Spinal cord (tissue), 10 donors: ENCODE results near the gene PIR. TPM values are rescaled to one million over a fixed set of nuclear protein-coding genes. Genes with fewer than 3 reads are reported as not detected.
A peak's percentile ranks its signal among the peaks of the same experiment; 100 is the strongest.

ENCODE experiments used
- DNase-seq, 6 donors: peaks; one replicate each; pipeline versions ENCODE4 v3.0.0 to v3.0.0-alpha.2; 2013 to 2015; ENCODE audit warnings: low spot score in 6 of 6, low read depth in 4 of 6
- H3K27ac ChIP-seq: one replicate; pipeline ENCODE4 v1.5.1; 2013; ENCODE audit warnings: low read depth, low read length, control low read depth
- H3K27me3 ChIP-seq: one replicate; pipeline ENCODE4 v1.6.1; 2013; ENCODE audit warnings: low read length; ENCODE audit not compliant: control insufficient read depth, insufficient read depth
- H3K36me3 ChIP-seq: one replicate; pipeline ENCODE4 v1.6.1; 2013; ENCODE audit warnings: low read length; ENCODE audit not compliant: control insufficient read depth, insufficient read depth
- H3K4me1 ChIP-seq: one replicate; pipeline ENCODE4 v1.6.1; 2013; ENCODE audit warnings: low read length; ENCODE audit not compliant: control insufficient read depth, insufficient read depth
- H3K4me3 ChIP-seq: one replicate; pipeline ENCODE4 v1.5.1; 2013; ENCODE audit warnings: low read depth, low read length, control low read depth
- H3K9me3 ChIP-seq: one replicate; pipeline ENCODE4 v1.6.1; 2013; ENCODE audit warnings: low read length; ENCODE audit not compliant: control insufficient read depth, insufficient read depth
- WGBS: methylation state at CpG from one replicate; pipeline ENCODE4 v1.1.5; 2013; ENCODE audit warnings: missing lambda C conversion rate; ENCODE audit not compliant: insufficient coverage; 5-methylcytosine and 5-hydroxymethylcytosine counted together
- polyA plus RNA-seq, 2 donors: library from polyadenylated mRNA; unstranded; fragments of 120-200 nt; gene quantifications; one replicate each; pipeline ENCODE4 v1.2.1, GENCODE V29; 2013; ENCODE audit not compliant: insufficient read length in 2 of 2
- total RNA-seq, 2 donors: library from RNA; depleted of rRNA in 1 of 2; stranded (reverse); fragments of 120-200 nt in 1 of 2; fragments of >200 nt in 1 of 2; gene quantifications; one replicate each; pipeline versions ENCODE4 v1.2.3 to v1.2.4, GENCODE V29; 2013 to 2014
- donor health status: healthy.

Gene PIR
- total and polyA plus RNA-seq, 4 donors, result 5.3 to 9.9 (median 7.6) TPM

DNA sequence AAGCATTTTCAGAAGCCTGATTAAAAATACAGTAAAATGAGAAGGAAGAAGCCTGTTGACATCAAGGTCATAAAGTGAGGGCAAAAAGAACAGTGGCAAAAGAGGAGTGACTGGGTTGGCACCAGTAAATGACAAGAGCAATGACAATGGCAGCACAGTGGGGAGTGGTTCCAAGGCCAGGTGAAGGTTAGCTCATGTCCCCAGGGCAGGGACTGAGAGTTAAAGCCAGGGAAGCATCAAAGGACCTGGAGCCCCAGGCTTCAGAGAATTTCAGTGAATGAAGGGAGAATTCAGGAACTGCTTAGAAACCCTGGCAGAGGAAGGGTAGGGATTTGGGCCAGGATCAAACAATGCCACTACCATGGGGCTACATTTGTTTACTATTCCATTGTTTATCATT is 149.0 kb downstream of the PIR start:
- Histone ChIP-seq H3K9me3 (no peaks in the 10 kb centered on the region), H3K36me3 (no peaks in the 10 kb centered on the region), H3K4me1 (no peaks in the 10 kb centered on the region), H3K27me3 (peaks cover 25% of the 10 kb centered on the region), H3K4me3 (no peak overlapping the region), H3K27ac (no peak overlapping the region)
- DNase-seq, result no peak

DNA sequence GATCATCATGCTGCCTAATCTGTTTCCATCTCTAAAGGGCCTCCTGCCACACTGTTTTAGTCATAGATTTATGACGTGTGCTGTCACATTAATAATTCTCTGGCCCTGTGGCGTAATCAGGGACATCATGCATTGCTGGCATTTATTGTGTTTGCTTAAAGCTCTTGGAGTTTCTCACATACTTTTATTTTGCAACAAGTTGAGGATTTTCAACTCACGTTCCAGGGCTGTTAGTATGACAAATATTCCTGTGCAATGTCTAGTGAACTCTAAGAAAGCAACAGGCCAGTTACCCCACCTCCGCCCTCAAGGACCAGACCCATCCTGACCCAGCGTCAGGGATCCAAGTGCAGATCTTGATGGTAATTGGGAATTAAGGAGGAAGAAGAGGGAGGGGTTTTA is 150.1 kb downstream of the PIR start:
- no peaks in the 10 kb centered on the region for H3K4me1 ChIP-seq
- no peak overlapping the region for H3K27ac ChIP-seq
- H3K27me3 ChIP-seq, result peaks cover 33% of the 10 kb centered on the region
- H3K4me3 ChIP-seq, result no peak overlapping the region
- no peaks in the 10 kb centered on the region for H3K9me3 ChIP-seq
- 80% methylated on average over 2 of the region's 5 CpGs for WGBS
- no peak for DNase-seq
- no peaks in the 10 kb centered on the region for H3K36me3 ChIP-seq

DNA sequence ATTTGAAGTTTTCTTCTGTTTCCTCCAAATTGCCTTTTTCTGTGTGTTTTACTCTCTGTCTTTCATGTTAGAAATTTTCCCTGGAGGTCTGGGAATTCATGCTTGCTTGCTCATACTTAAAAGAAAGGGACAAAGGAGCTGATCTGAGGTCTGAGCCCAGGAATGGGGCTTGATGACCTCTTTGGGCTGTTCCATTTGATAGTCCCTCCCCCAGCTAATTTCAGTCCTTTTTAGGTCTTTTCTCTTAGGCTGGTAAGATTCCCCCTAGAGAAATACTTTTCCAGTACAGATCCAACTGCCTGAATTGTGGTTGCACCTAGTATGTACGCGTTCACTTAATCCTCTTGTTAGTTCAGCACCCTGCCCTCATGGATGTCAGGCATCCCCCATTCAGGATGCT is 152.3 kb downstream of the PIR start:
- Histone ChIP-seq H3K4me3 (no peak overlapping the region), H3K27me3 (peaks cover 49% of the 10 kb centered on the region), H3K4me1 (no peaks in the 10 kb centered on the region), H3K9me3 (peaks cover 1% of the 10 kb centered on the region), H3K27ac (no peak overlapping the region), H3K36me3 (no peaks in the 10 kb centered on the region)
- WGBS, result 81% methylated on average over 2 of the region's 2 CpGs
- no peak for DNase-seq

DNA sequence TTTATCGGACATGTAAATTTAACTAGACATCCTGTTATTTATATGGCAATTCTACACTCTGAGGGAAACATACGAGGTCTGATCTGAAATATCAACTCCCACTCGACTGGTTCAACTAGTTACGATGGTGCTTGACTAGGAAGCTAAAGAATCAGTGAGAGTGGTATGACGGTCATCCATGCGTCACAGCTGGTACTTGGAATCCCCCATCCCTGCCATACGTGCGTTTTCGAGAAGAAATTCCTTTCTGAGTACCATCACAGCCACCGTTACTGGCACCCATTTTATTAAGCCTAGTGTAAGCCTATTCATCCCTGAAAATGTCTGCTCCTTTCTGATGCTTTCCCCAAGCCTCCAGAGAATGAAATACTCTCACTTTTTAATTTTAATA is 157.1 kb downstream of the PIR start:
- peaks cover 1% of the 10 kb centered on the region for H3K9me3 ChIP-seq
- H3K4me1 ChIP-seq, result peaks cover 3% of the 10 kb centered on the region
- peaks cover 40% of the 10 kb centered on the region for H3K27me3 ChIP-seq
- DNase-seq, result peak in 3 of 6 donors; percentile 22 to 59 (median 50)
- no peaks in the 10 kb centered on the region for H3K36me3 ChIP-seq
- peak overlapping the region; percentile 29 for H3K27ac ChIP-seq
- 35% methylated on average over 5 of the region's 10 CpGs for WGBS
- peak overlapping the region; percentile 87 for H3K4me3 ChIP-seq

DNA sequence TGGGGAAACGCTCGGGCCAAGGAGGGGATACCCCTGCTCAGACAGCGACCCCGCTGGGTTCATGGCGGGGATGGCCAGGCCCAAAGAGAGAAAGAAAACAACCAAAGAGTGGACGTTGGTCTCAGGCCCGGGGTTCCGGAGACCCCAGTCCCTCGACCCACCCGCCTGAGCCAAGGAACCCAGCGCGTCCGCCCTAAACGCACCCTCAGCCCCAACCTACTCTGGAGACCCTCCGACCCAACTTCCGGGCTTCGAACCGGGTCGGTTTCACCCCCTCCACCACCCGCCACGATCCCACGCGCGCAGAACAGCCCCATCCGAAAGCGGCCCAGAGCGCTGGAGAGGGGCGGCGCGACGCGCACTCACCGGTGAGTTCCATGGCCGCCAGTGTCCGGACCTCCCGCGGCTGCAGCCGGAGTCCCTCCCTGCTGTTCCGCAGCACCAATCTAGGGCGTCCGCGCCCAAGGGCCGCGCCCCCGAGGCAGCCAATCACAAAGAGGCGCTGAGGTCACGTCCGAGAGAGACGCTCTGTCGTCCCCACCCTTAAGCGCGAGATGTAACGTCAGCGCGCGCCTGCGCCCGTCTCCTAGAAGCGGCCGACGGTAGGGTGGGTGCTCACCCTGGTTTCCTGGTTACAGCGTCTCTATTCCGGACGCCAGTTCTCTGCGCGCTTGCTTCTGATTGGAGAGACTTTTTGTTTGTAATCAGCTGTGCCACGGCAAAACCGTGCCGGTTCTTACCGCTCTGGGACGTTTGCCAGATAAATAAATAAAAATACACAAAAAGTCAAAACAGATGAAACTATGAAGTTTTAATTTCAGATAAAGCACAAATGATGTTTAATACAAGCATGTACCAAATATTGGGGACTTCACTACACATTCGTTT is 157.8 kb downstream of the PIR start, which contains the start of gene PIGA:
Gene PIGA (minus strand): TSS at position 389 of the 888 bp plus-strand sequence. CDS start 3,593 bp downstream, outside the sequence.
- H3K27me3 ChIP-seq, result peaks cover 37% of the 10 kb centered on the region
- H3K4me1 ChIP-seq, result peaks cover 3% of the 10 kb centered on the region
- H3K9me3 ChIP-seq, result peaks cover 1% of the 10 kb centered on the region
- peak; percentile 73 to 98 (median 87) for DNase-seq
- peak within 1 kb of the TSS; percentile 88 for H3K27ac ChIP-seq
- no peaks in the 10 kb centered on the region for H3K36me3 ChIP-seq
- WGBS, result 23% methylated on average over 64 of the region's 72 CpGs
- H3K4me3 ChIP-seq, result peak within 1 kb of the TSS; percentile 87

Other genes starting within 250 kb of the PIR start
- gene ASB9, start 223.2 kb downstream of the PIR start, total RNA-seq, result 1 to 10 TPM; 1.9 to 7.9 TPM
- gene ASB9, start 223.2 kb downstream of the PIR start, polyA plus RNA-seq, result 1 to 10 TPM; 1.4 to 2.9 TPM
- gene ASB11, start 177.7 kb downstream of the PIR start, total RNA-seq, result under 1 TPM; 0.06 to 0.10 TPM
- not detected for gene ASB11, start 177.7 kb downstream of the PIR start, polyA plus RNA-seq
- gene PIGA, start 157.8 kb downstream of the PIR start, total RNA-seq, result 10 to 100 TPM; 12.4 to 18.9 TPM
- gene PIGA, start 157.8 kb downstream of the PIR start, polyA plus RNA-seq, result 10 to 100 TPM; 10.8 to 11.2 TPM
- gene VEGFD, start 108.9 kb downstream of the PIR start, total RNA-seq, result 1 to 10 TPM in 1 of 2 donors, under 1 TPM in 1; 0.40 to 3.2 TPM
- under 1 TPM; 0.33 to 0.43 TPM for gene VEGFD, start 108.9 kb downstream of the PIR start, polyA plus RNA-seq
- gene BMX, start 7.5 kb upstream of the PIR start, total RNA-seq, result 1 to 10 TPM; 1.4 to 2.9 TPM
- gene BMX, start 7.5 kb upstream of the PIR start, polyA plus RNA-seq, result under 1 TPM; 0.32 to 0.35 TPM
- 1 to 10 TPM in 1 of 2 donors, under 1 TPM in 1; 0.30 to 1.9 TPM for gene ACE2, start 107.6 kb upstream of the PIR start, total RNA-seq
- gene ACE2, start 107.6 kb upstream of the PIR start, polyA plus RNA-seq, result under 1 TPM; 0.19 to 0.29 TPM
- gene CLTRN, start 171.5 kb upstream of the PIR start, total RNA-seq, result 1 to 10 TPM in 1 of 2 donors, under 1 TPM in 1; 0.59 to 2.0 TPM
- gene CLTRN, start 171.5 kb upstream of the PIR start, polyA plus RNA-seq, result 1 to 10 TPM in 1 of 2 donors, under 1 TPM in 1; 0.65 to 1.9 TPM
- gene CA5B, start 244.9 kb upstream of the PIR start, total RNA-seq, result 10 to 100 TPM; 11.4 to 15.8 TPM
- gene CA5B, start 244.9 kb upstream of the PIR start, polyA plus RNA-seq, result 10 to 100 TPM; 12.5 to 13.6 TPM